Uterus (tissue), 4 donors: ENCODE measurements around the gene ARFIP1. TPM values are rescaled to one million over a fixed set of nuclear protein-coding genes. Genes with fewer than 3 reads are reported as not detected.

Experiments
- DNase-seq, 2 donors: peaks; one replicate each; pipeline ENCODE4 v3.0.0-alpha.2; 2019 to 2020
- H3K27ac ChIP-seq, 2 donors: fragments of 200-600 bp; sonication (generic); 1 replicate in 1 of 2; 2 replicates in 1 of 2; pipeline ENCODE4 v1.5.1; 2016 to 2018
- H3K27me3 ChIP-seq, 2 donors: fragments of 200-600 bp; sonication (generic); one replicate each; pipeline ENCODE4 v1.5.1; 2018 to 2019; ENCODE audit warnings: control low read depth in 1 of 2
- H3K36me3 ChIP-seq, 2 donors: fragments of 200-600 bp; sonication (generic); one replicate each; pipeline ENCODE4 v1.5.1; 2019; ENCODE audit warnings: control low read depth in 1 of 2
- H3K4me1 ChIP-seq, 2 donors: fragments of 200-600 bp; sonication (generic); one replicate each; pipeline ENCODE4 v1.5.1; 2018 to 2019; ENCODE audit warnings: control low read depth in 1 of 2
- H3K4me3 ChIP-seq, 2 donors: fragments of 200-600 bp; sonication (generic); 1 replicate in 1 of 2; 2 replicates in 1 of 2; pipeline ENCODE4 v1.5.1; 2018 to 2019; ENCODE audit warnings: mild to moderate bottlenecking in 1 of 2
- H3K9me3 ChIP-seq, 2 donors: fragments of 200-600 bp; sonication (generic); one replicate each; pipeline ENCODE4 v1.5.1; 2019; ENCODE audit warnings: control low read depth in 1 of 2
- POLR2A ChIP-seq, 2 donors: fragments of 450-650 bp; IDR thresholded peaks; one replicate each; pipeline ENCODE4 v1.6.1; 2016; ENCODE audit warnings: antibody characterized with exemption in 2 of 2, mild to moderate bottlenecking in 1 of 2, moderate library complexity in 1 of 2
- intact Hi-C: fragments of 100-400 bp; cut with DNase I; formaldehyde crosslinking; loops from one replicate; pipeline ENCODE4 v1.15.1; 2023; ENCODE audit warnings: low total_unique reads
- total RNA-seq, 4 donors: library from RNA; depleted of rRNA in 3 of 4; stranded (reverse); fragments of >200 nt in 3 of 4; gene quantifications; one replicate each; pipeline versions ENCODE4 v1.1.0 to v1.2.4, GENCODE V29; 2014 to 2023
- TF ChIP-seq, protein P1 (sequence below), 4 experiments: fragments of 200-600 bp in 2 of 4; fragments of 450-650 bp in 2 of 4; sonication (generic) in 2 of 4; IDR thresholded peaks; one replicate each; pipeline ENCODE4 v1.5.1; 2016 to 2019; ENCODE audit warnings: antibody characterized with exemption in 4 of 4, mild to moderate bottlenecking in 2 of 4, moderate library complexity in 1 of 4
- donor health status: DM: yes; HTN: yes; CAD: no.

ARFIP1 gene
- total RNA-seq, 4 donors from 2014 or later = 19.5 to 75.6 (median 34.1) TPM

DNA sequence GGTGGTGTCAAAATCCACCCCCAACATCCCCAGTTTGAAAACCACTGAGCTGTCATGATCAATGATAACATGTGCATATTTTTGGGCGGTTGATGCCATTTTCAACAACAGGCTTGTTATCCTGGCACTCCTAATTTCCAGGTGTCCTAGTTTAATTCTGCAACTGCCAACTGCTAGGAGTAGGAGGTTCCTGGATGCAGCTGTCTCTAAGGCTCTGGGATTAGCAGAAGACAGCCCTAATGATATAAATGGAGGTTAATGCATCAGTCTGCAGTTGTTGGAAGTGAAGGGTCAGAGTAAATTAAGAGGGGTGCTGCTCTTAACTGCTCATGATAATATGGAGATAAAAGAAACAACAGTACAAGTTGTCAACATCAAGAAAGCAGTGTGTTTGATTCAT is 23.8 kb downstream of the ARFIP1 start:
- DNase-seq = no peak
- intact Hi-C loops = no loop called here
- no peaks in the 10 kb centered on the region for H3K4me1 ChIP-seq
- no peaks in the 10 kb centered on the region for H3K27me3 ChIP-seq
- no peak overlapping the region for H3K4me3 ChIP-seq
- no peaks in the 10 kb centered on the region for H3K9me3 ChIP-seq
- no peak overlapping the region for H3K27ac ChIP-seq
- TF ChIP-seq POLR2A (IDR thresholded peaks at IDR 0.05) = no peak
- TF ChIP-seq, protein P1, sequence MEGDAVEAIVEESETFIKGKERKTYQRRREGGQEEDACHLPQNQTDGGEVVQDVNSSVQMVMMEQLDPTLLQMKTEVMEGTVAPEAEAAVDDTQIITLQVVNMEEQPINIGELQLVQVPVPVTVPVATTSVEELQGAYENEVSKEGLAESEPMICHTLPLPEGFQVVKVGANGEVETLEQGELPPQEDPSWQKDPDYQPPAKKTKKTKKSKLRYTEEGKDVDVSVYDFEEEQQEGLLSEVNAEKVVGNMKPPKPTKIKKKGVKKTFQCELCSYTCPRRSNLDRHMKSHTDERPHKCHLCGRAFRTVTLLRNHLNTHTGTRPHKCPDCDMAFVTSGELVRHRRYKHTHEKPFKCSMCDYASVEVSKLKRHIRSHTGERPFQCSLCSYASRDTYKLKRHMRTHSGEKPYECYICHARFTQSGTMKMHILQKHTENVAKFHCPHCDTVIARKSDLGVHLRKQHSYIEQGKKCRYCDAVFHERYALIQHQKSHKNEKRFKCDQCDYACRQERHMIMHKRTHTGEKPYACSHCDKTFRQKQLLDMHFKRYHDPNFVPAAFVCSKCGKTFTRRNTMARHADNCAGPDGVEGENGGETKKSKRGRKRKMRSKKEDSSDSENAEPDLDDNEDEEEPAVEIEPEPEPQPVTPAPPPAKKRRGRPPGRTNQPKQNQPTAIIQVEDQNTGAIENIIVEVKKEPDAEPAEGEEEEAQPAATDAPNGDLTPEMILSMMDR (IDR thresholded peaks at IDR 0.05) = no peak
- H3K36me3 ChIP-seq = no peaks in the 10 kb centered on the region

DNA sequence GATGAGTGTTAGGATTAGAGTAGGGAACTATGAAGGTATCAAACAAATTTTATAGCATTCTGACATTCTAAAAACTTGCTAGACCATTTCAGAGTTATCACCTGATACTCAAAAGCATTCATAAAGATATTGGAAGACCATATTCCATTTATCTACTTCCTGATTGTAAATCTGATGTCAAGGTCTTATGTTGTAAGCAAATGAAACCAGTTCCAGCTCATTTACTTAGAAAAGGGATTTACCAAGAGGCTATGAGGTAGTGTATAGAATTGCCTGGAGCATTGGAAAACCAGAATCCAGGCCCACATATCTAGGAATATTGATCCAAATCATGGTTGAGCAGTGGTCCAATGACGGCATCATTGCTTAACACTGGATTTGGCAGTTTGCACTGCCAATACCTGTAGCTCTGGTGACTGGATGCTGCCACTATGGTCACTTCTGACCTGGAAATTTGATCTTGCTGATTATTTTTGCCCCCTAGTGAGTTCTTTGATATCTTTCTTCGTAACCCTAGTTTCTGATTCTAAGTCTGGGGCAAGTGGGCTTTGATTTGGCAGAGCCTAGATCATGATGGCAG is 25.4 kb downstream of the ARFIP1 start:
- H3K4me1 ChIP-seq = no peaks in the 10 kb centered on the region
- no peak overlapping the region for H3K4me3 ChIP-seq
- H3K27me3 ChIP-seq = no peaks in the 10 kb centered on the region
- intact Hi-C loops = no loop called here
- H3K9me3 ChIP-seq = no peaks in the 10 kb centered on the region
- H3K27ac ChIP-seq = no peak overlapping the region
- no peak for DNase-seq
- TF ChIP-seq POLR2A (IDR thresholded peaks at IDR 0.05) = no peak
- TF ChIP-seq, protein P1 (IDR thresholded peaks at IDR 0.05) = no peak
- H3K36me3 ChIP-seq = no peaks in the 10 kb centered on the region

DNA sequence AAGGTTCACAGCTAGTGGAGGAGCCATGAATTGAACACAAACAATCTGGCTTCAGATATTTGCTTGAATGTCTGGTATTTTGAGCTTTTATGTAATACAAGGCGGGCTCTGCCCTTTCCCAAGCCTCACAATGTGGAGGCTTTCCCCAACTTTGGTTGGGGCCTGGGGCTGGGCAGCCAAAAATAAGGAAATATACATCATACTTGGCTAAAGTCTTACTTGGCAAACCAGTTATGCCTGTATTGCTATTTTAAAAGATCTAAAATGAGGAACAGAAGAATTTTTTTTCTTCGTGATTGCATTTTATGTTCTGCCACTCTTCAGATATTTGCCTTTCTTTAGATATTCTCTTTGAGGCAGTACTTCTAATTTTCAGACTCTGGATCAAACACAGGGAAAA is 26.1 kb downstream of the ARFIP1 start:
- no peaks in the 10 kb centered on the region for H3K4me1 ChIP-seq
- intact Hi-C loops = no loop called here
- no peaks in the 10 kb centered on the region for H3K36me3 ChIP-seq
- TF ChIP-seq POLR2A (IDR thresholded peaks at IDR 0.05) = no peak
- TF ChIP-seq, protein P1 (IDR thresholded peaks at IDR 0.05) = no peak
- H3K9me3 ChIP-seq = no peaks in the 10 kb centered on the region
- no peaks in the 10 kb centered on the region for H3K27me3 ChIP-seq
- no peak for DNase-seq
- H3K4me3 ChIP-seq = no peak overlapping the region
- no peak overlapping the region for H3K27ac ChIP-seq

DNA sequence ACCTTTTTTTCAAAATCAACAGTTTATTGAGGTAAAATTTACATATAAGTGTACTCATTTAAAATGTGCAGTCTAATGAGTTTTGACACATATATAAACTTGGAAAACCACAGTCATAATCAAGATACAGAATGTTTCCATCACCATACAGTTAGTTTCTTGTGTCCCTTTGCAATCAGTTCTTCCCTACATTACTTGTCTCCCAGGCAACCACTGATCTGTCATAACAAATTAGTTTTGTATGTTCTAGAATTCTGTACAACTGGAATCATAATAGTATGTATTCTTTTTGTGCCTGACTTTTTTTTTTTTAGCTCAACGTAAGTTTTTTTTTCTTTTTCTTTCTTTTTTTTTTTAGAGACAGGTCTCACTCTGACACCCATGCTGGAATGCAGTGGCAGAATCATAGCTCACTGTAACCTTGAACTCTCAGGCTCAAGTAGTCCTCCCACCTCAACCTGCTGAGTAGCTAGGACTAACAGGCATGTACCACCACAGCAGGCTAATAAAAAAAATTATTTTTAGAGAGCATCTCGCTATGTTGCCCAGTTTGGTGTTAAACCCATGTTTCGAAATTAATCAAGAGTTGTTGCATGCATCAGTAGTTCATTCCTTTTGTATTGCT is 26.9 kb downstream of the ARFIP1 start:
- Histone ChIP-seq H3K27me3 (no peaks in the 10 kb centered on the region), H3K4me1 (no peaks in the 10 kb centered on the region), H3K27ac (no peak overlapping the region), H3K36me3 (no peaks in the 10 kb centered on the region), H3K9me3 (no peaks in the 10 kb centered on the region), H3K4me3 (no peak overlapping the region)
- intact Hi-C loops = no loop called here
- TF ChIP-seq, protein P1 (IDR thresholded peaks at IDR 0.05) = no peak
- no peak for TF ChIP-seq POLR2A (IDR thresholded peaks at IDR 0.05)
- DNase-seq = no peak

DNA sequence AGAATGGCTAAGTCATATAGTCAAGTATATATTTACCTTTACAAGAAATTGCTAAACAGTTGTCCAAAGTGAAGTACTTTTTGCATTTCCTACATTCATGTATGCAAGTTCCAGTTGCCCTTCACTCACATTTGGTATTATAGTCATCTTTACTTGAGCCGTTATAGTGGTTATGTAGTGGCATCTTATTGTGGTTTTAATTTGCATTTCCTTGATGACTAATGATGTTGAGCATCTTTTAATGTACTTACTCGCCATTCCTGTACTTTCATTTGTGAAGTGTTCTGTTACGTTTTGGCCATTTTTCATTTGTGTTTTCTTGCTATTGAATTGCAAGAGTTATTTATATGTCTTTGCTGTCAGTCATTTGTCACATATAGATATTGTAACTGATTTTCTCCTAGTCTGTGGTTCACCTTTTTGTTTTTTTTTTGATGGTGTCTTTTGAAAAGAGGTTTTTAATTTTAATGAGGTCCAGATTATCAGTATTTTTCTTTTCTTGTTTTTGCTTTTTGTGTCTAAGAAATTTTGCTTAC is 27.6 kb downstream of the ARFIP1 start:
- H3K27ac ChIP-seq = no peak overlapping the region
- no peak overlapping the region for H3K4me3 ChIP-seq
- H3K36me3 ChIP-seq = no peaks in the 10 kb centered on the region
- TF ChIP-seq, protein P1 (IDR thresholded peaks at IDR 0.05) = no peak
- TF ChIP-seq POLR2A (IDR thresholded peaks at IDR 0.05) = no peak
- H3K9me3 ChIP-seq = no peaks in the 10 kb centered on the region
- intact Hi-C loops = no loop called here
- no peaks in the 10 kb centered on the region for H3K27me3 ChIP-seq
- DNase-seq = no peak
- H3K4me1 ChIP-seq = no peaks in the 10 kb centered on the region
